NK-92 (cell line): Measurements from ENCODE around the gene GART.
"Not testable (repeated sequence)": the region's sequence is repeated elsewhere in the genome, so short reads cannot be mapped to it uniquely, and the experiment has no call there.

Experiments
- DNase-seq: peaks from one replicate; lab custom pipeline; 2025; ENCODE audit not compliant: unreplicated experiment; lab: John Stamatoyannopoulos, UW

Gene GART

GRCh38 chr21:33473344-33473743 is 68.6 kb downstream of the GART start:
- DNase-seq: no peak

- DNase-seq: no peak
These were observed 71.2 kb downstream of the GART start for GRCh38 chr21:33470701-33471100.

GRCh38 chr21:33469183-33469582 is 72.7 kb downstream of the GART start:
- not testable (repeated sequence) for DNase-seq

- no peak for DNase-seq
These were observed 80.2 kb downstream of the GART start for GRCh38 chr21:33461538-33462250.

- no peak for DNase-seq
These were observed 83.1 kb downstream of the GART start for GRCh38 chr21:33458861-33459260.

- DNase-seq: no peak
These were observed 86.1 kb downstream of the GART start for GRCh38 chr21:33455686-33456446.
